Muscle layer of colon (tissue), 2 donors: ENCODE results near the gene GABRR1.

Experiments
- H3K27ac ChIP-seq: one replicate; pipeline ENCODE4 v1.7.0; 2013; ENCODE audit warnings: low read depth, mild to moderate bottlenecking, low read length, moderate library complexity
- H3K27me3 ChIP-seq, 2 donors: one replicate each; pipeline ENCODE4 v1.7.0; 2013; ENCODE audit warnings: low read length in 2 of 2, mild to moderate bottlenecking in 2 of 2; ENCODE audit not compliant: insufficient read depth in 2 of 2, control insufficient read depth in 1 of 2
- H3K36me3 ChIP-seq: one replicate; pipeline ENCODE4 v1.7.0; 2013; ENCODE audit warnings: mild to moderate bottlenecking, low read length; ENCODE audit not compliant: insufficient read depth
- H3K4me1 ChIP-seq: one replicate; pipeline ENCODE4 v1.7.0; 2013; ENCODE audit warnings: mild to moderate bottlenecking, low read length; ENCODE audit not compliant: insufficient read depth
- H3K4me3 ChIP-seq, 2 donors: one replicate each; pipeline ENCODE4 v1.7.0; 2013; ENCODE audit warnings: low read length in 2 of 2, low read depth in 1 of 2, mild to moderate bottlenecking in 1 of 2, moderate library complexity in 1 of 2
- H3K9ac ChIP-seq: one replicate; pipeline ENCODE4 v1.7.0; 2013; ENCODE audit warnings: low read length
- H3K9me3 ChIP-seq: one replicate; pipeline ENCODE4 v1.7.0; 2013; ENCODE audit warnings: mild to moderate bottlenecking, low read length
- donor health status: abdominal sarcoma.
- donor health status: Adenocarcinoma of cecum.

The GABRR1 gene

DNA sequence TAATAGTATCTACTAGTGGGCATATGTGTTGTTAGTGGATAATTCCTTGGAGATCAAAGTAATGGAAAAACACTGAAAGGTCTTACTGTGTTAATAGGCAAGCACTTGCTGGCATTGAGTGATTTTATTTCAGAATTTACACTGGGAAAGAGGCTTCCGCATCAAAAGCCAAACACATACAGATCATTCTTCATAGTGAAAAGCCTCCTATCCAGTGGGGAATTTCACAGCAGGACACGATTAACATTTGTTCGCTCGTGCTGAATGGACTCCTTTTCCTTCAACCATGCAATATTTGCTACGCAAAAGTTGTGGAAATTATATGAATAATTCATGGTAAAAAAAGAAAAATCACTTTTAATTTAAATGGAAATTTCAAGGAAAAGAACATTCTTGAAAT, 26.4 kb downstream of the GABRR1 start:
- no peaks in the 10 kb centered on the region for H3K27me3 ChIP-seq
- H3K36me3 ChIP-seq = no peaks in the 10 kb centered on the region
- H3K27ac ChIP-seq = no peak overlapping the region
- H3K9me3 ChIP-seq = no peaks in the 10 kb centered on the region
- no peak overlapping the region for H3K4me3 ChIP-seq
- H3K4me1 ChIP-seq = no peaks in the 10 kb centered on the region
- no peak overlapping the region for H3K9ac ChIP-seq

DNA sequence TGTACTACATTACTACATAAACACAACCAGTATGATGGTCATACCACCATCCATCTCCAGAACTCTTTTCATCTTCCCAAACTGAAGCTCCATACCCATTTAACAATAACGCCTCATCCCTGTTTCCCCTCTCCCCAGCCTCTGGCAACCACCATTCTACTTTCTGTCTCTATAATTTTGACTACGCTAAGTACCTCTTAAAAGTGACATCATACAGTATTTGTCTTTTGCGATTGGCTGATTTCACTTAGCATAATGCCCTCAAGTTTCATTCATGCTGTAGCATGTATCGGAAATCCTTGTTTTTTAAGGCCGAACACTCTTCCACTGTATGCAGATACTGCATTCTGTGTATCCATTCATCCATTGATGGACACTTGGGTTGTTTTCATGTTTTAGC, 29.7 kb downstream of the GABRR1 start:
- Histone ChIP-seq H3K27me3 (no peaks in the 10 kb centered on the region), H3K9ac (no peak overlapping the region), H3K9me3 (no peaks in the 10 kb centered on the region), H3K27ac (no peak overlapping the region), H3K4me1 (no peaks in the 10 kb centered on the region), H3K36me3 (no peaks in the 10 kb centered on the region), H3K4me3 (no peak overlapping the region)

DNA sequence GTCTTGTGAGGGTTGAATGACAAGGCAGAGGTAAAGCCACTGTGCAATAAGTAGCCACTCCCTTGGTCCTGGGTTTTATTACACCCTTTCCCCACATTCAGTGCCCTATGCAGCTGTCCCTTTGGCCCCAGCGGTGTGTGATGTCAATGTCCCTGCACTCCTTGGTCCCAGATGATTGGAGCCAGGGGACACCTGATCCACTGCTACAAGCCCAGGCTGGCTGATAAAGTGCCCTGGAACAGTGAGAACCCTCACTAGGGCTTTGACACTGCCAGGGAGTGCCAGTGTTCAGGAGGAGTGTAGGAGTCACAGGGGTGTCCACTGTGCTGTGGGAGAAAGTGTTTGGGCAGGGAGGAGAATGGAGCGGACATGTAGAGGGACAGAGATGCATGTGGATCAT, 30.4 kb downstream of the GABRR1 start:
- Histone ChIP-seq H3K4me1 (no peaks in the 10 kb centered on the region), H3K27me3 (no peaks in the 10 kb centered on the region), H3K9ac (no peak overlapping the region), H3K9me3 (no peaks in the 10 kb centered on the region), H3K27ac (no peak overlapping the region), H3K4me3 (no peak overlapping the region), H3K36me3 (no peaks in the 10 kb centered on the region)

DNA sequence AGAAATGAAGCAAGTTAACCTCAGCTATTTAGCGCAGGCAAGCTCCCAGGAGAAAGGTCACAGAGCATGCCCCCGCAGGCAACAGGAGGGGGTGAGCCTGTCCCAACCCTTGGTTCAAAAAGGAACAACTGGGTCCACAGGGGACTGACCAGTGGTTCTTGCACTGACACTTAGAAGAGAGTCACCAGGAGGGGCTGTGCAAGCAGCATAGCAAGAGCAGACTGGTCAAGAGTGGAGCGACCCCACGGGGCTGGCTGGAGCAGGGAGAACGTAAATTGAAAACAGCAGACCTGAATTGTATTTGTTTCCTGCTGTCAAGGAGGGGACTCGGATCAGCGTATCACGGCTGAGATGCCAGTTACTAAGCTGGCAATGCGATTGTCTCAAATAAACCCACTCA, 32.8 kb downstream of the GABRR1 start:
- no peaks in the 10 kb centered on the region for H3K36me3 ChIP-seq
- H3K4me3 ChIP-seq = no peak overlapping the region
- no peaks in the 10 kb centered on the region for H3K9me3 ChIP-seq
- no peak overlapping the region for H3K27ac ChIP-seq
- no peak overlapping the region for H3K9ac ChIP-seq
- H3K4me1 ChIP-seq = no peaks in the 10 kb centered on the region
- H3K27me3 ChIP-seq = no peaks in the 10 kb centered on the region

DNA sequence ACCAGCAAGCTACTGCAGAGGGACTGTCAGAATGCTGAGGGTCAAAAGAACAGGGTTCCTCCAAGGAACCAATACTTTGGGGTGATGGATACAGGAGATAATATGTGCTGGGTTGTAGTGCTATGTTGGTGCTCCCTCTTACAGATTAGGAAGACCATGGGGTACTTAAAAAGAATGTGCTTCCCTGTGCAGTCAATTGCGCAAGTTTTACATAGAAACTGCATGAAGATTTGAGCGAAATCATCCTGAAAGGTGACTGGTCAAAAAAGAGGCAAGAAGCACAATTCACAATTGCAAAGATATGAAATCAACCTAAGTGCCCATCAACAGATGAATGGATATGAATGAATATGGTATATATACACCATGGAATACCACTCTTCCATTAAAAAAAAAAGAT, 33.9 kb downstream of the GABRR1 start:
- no peak overlapping the region for H3K4me3 ChIP-seq
- H3K27me3 ChIP-seq = no peaks in the 10 kb centered on the region
- no peaks in the 10 kb centered on the region for H3K9me3 ChIP-seq
- no peaks in the 10 kb centered on the region for H3K4me1 ChIP-seq
- H3K36me3 ChIP-seq = no peaks in the 10 kb centered on the region
- H3K9ac ChIP-seq = no peak overlapping the region
- no peak overlapping the region for H3K27ac ChIP-seq

DNA sequence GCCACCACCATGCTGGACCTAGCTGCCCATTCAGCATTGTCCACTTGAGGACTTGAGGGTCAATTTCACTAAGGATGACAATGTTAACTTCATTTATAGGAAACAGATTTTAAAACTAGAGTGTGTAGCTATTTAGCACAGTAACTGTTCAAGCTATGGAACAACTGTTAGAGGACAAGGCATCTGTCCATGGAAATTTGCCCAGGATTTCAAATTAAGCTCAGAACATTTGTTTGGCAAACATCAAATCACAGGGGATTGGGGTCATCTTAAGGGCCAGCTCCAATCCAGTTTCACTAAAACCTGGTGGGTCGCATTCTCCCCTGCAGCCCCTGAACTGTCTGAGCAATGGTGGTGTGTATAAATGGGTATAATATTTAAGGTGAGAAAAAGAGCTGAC, 36.2 kb downstream of the GABRR1 start:
- H3K27ac ChIP-seq = no peak overlapping the region
- no peak overlapping the region for H3K9ac ChIP-seq

DNA sequence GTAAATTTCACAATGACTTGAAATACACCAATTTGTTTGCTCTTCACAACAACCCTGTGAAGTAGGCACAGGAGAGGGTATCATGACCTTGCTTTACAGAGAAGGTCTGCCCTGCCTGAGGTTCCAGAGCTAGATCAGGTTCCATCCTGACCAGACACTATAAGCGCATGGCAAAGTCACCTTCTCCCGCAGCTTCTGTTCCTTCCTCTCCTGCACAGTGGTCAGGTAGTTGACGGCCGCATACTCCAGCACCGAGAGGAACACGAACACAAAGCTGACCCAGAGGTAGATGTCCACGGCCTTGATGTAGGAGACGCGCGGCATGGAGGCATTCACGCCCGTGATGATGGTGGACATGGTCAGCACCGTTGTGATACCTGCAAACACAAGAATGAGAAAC, 37.0 kb downstream of the GABRR1 start:
- H3K9me3 ChIP-seq = no peaks in the 10 kb centered on the region
- H3K27ac ChIP-seq = no peak overlapping the region
- no peak overlapping the region for H3K9ac ChIP-seq
- H3K36me3 ChIP-seq = no peaks in the 10 kb centered on the region
- no peaks in the 10 kb centered on the region for H3K27me3 ChIP-seq
- H3K4me3 ChIP-seq = no peak overlapping the region
- no peaks in the 10 kb centered on the region for H3K4me1 ChIP-seq

More for the DNA sequence above, 36.2 kb downstream of the GABRR1 start:
- Histone ChIP-seq H3K9me3 (no peaks in the 10 kb centered on the region), H3K4me1 (no peaks in the 10 kb centered on the region), H3K27me3 (no peaks in the 10 kb centered on the region), H3K36me3 (no peaks in the 10 kb centered on the region), H3K4me3 (no peak overlapping the region)

DNA sequence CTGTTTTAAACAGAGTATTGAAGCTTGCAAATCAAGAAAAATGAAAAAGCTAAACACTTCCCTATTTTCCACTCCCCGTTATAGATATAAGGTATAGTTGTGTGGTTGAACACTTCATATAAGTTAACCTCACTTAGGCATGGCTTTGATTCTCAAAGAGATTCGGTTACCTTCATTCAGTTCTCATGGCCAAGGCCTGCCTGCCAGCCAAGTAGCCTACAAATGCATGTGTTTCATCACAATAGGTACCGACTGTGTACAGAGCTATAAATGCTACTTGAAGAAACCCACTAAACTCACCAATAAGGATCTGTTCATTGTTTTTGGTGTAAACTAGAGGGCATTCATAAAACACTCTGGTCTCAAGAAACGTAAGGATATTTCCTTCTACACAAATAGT, 43.5 kb downstream of the GABRR1 start:
- no peak overlapping the region for H3K4me3 ChIP-seq
- H3K27ac ChIP-seq = no peak overlapping the region
- H3K9me3 ChIP-seq = no peaks in the 10 kb centered on the region
- H3K4me1 ChIP-seq = peaks cover 8% of the 10 kb centered on the region
- no peaks in the 10 kb centered on the region for H3K36me3 ChIP-seq
- H3K27me3 ChIP-seq = no peaks in the 10 kb centered on the region
- H3K9ac ChIP-seq = no peak overlapping the region

DNA sequence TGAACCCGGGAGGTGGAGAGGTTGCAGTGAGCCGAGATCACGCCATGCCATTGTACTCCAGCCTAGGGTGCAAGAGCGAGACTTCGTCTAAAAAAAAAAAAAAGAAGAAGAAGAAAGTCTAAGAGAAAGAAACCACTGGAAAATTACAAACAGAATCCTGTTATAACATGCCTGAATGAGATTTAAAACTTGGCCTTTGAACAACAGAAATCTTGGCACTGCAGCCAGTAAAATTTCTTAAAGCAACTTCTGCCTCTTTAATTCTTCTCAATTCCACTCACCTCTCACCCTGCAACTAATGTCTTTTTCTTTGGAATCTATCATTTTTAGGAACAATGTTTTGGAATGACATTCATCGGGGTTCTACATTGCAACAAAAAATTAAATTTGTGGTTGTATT, 45.0 kb downstream of the GABRR1 start:
- Histone ChIP-seq H3K36me3 (no peaks in the 10 kb centered on the region), H3K27me3 (no peaks in the 10 kb centered on the region), H3K27ac (no peak overlapping the region), H3K9me3 (no peaks in the 10 kb centered on the region), H3K9ac (no peak overlapping the region), H3K4me3 (no peak overlapping the region), H3K4me1 (peaks cover 8% of the 10 kb centered on the region)

DNA sequence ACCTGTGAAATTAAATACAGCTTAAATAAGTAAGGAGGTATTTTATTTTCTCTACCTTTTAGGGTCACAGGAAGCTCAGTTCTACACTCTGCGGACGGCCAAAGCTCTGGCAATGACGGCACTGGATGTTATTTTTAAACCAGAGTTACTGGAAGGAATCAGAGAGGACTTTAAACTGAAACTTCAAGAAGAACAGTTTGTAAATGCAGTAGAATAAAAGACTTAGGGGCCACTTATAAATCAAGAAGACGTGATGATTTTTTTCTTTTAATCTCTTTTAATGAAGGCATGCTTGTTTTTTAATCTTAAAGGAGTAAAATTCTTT, 55.1 kb downstream of the GABRR1 start:
- Histone ChIP-seq H3K9ac (peak overlapping the region; percentile 57), H3K9me3 (no peaks in the 10 kb centered on the region), H3K36me3 (no peaks in the 10 kb centered on the region), H3K4me3 (peak overlapping the region in 1 of 2 donors; percentile 36), H3K27ac (peak overlapping the region; percentile 86), H3K4me1 (peaks cover 33% of the 10 kb centered on the region), H3K27me3 (no peaks in the 10 kb centered on the region)

DNA sequence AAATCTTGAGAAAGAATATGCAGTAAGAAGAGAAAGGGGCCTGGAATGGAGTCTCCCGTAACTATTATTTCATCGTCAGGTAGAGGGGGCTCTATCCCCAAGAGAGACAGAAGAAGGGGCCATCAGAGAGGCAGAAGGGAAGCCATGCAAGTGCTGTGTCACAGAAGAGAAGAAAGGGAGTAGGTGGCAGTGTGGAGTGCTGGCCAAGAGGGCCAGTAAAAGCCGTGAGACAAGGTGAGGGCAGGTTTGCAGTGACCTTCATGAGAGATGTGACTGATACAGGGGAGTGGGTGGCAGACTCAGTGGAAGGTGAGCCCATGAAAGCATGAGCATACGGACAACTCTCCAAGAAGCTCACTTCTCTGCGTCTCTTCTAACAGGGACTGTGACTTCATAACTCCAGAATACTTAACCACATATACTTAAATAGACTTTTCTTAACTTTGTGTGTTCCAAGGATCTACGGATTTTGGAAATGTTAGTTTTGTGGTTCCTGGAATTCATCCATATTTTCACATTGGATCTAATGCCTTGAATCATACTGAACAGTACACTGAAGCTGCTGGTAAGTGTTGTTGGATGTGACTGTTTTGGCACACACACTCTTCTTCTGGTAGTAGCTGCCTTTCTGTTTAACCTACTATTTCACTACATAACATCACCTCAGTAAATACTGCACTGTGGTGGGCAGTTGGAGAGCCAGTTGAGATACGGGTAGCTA, 55.7 kb downstream of the GABRR1 start:
- Histone ChIP-seq H3K36me3 (no peaks in the 10 kb centered on the region), H3K4me3 (no peak overlapping the region), H3K27me3 (no peaks in the 10 kb centered on the region), H3K4me1 (peaks cover 33% of the 10 kb centered on the region), H3K9me3 (no peaks in the 10 kb centered on the region), H3K27ac (peak overlapping the region; percentile 86), H3K9ac (peak overlapping the region; percentile 1)

DNA sequence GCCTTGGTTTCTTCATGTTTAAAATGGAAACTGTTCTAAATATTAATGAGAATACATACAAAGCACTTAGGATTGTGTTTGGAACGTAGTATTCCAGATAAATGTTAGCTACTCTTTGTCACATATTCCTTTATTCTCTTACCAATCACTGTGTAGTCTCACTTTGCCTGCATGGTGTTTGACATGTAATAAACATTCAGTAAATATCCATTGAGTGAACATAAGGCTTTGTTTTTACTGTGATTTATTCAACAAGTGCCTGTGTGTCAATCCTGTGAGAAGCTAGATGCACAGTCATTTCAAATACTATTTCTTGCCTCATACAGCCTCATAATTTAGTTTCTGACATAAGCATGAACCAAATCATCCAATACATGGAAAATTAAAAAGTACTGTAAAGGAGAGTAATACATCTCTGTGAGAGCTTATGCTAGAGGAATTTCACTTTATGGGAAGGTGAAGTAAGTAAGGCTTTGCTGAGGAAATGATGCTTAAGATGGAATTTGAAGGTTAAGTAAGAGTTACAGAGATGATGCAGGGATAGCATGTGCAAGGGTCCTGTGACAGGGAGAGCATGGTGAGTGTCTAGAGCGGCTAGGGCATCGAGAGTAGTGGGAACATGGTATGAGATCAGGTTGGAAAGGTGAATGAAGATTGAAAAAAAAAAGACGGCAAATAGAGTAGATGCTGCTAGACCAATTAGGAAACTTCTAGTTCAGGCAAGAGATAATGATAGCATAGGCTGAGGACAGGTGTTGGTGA, 56.6 kb downstream of the GABRR1 start:
- Histone ChIP-seq H3K27ac (peak overlapping the region; percentile 86), H3K9me3 (no peaks in the 10 kb centered on the region), H3K36me3 (peaks cover 5% of the 10 kb centered on the region), H3K9ac (no peak overlapping the region), H3K27me3 (no peaks in the 10 kb centered on the region), H3K4me3 (no peak overlapping the region), H3K4me1 (peaks cover 33% of the 10 kb centered on the region)
